HG03108 (cell line): Measurements from ENCODE around the gene ARPC4.
A peak's percentile ranks its signal among the peaks of the same experiment; 100 is the strongest.

Experiments used
- ATAC-seq: cut with Tn5 transposase; IDR thresholded peaks from one replicate; pipeline ENCODE4 v1.9.1; 2021; ENCODE audit warnings: moderate library complexity; ENCODE audit not compliant: unreplicated experiment

ARPC4 gene

DNA sequence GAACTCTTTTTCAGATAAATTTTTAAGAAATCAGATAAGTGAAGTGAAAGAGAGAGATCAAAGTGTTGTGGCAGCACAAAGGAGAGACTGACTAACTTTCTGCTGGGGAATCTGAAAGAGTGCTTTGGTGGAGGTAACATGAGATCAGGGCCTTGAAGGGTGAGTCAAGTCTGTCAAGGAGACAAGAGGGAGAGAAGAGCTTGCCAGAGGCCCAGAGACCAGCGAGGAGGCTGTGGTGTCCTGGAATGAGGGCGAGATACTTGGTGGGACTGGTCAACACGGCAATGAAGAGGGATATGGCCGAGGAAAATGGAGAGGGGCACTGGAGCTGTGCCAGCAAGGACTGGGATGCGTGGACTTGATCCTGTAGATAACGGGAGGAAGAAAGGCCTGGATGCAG is 5.2 kb upstream of the ARPC4 start:
- ATAC-seq, result no peak

DNA sequence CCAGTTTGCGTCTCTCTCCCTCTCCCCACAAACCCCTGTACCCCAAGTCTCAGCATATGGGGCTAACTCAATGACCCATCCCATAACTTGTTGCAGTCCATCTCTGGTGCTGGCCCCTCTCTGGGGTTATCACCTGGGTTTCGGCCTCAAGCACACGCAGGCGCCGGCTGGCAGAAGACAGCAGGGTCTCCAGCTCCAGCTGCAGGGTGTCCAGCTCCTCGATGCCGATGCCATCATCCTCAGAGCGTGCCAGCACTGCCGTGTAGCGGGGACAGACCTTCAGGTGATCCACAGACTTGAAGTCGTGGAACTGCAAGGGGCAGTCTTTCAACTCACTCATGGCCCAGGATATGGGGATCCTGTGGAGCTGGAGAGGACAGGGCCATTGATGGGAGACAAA is 1.8 kb upstream of the ARPC4 start:
- no peak for ATAC-seq

GRCh38 chr3:9791790-9792404 is 985 bp upstream of the ARPC4 start:
- no peak for ATAC-seq

- ATAC-seq, result no peak
These were observed 389 bp downstream of the ARPC4 start for GRCh38 chr3:9793161-9793781.

- no peak for ATAC-seq
These were observed 1.5 kb downstream of the ARPC4 start for GRCh38 chr3:9794400-9794799.

- ATAC-seq, result no peak
These were observed 2.3 kb downstream of the ARPC4 start for GRCh38 chr3:9795207-9795606.

DNA sequence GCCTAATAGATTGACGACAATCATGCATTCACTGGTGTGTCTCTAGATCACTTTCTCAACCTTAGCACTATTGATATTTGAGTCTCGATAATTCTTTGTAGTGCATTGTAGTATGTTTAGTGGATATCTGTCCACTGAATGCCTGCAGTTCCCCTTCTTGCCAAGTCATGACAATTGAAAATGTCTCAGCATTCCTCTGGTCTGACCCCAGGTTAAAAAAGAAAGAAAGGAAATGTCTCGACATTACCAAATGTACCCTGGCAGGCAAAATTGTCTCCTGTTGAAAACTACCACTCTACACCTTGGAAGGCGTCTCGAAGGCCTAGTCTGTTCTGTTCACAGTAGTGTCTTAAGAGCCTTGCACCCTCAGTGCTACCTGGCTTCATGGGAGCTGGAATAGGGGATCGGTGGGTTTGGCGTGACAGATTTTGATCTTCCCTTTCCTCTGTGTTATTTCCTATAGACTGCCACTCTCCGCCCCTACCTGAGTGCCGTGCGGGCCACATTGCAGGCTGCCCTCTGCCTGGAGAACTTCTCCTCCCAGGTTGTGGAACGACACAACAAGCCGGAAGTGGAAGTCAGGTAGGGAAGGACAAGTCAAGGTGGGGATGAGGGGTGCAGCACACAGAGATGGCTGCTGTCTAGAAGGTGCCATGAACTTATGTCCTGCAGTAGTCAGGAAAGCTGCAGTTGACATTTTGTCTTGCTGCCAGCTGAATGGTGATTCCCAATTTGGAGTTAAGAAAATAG is 4.5 kb downstream of the ARPC4 start:
- no peak for ATAC-seq

DNA sequence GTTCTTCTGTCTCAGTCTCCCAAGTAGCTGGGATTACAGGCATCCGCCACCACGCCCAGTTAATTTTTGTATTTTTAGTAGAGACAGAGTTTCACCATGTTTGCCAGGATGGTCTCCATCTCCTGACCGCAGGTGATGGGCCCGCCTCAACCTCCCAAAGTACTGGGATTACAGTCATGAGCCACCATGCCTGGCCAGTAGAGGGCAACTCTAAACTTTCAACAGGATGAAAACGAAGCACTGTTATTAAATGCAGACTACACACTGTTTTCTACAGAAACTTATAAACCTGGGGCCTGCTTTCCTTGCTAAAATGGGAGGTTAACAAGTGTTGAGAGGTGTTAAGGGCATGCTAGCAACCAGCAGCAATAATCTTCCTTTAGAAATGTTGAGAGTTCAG is 7.6 kb downstream of the ARPC4 start:
- ATAC-seq, result no peak

GRCh38 chr3:9803494-9803893 is 10.6 kb downstream of the ARPC4 start:
- ATAC-seq, result no peak

DNA sequence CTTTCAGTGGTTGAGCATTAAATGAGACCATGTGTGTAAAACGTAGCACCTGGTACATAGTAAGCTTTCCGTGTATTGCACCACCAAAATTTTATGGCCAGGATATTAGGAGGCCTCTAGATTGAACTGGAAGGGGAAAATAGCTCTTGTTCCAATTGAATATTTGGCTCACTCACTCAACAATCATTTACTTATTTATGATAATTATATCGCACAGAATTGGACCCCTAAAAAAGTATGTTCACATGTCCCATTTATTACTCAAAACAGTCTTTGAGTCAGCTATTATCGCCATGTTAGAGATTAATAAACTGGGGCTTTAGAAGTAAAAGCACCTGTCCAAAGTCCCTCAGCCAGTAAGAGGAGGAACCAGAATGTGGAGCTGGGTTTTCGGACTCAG is 12.1 kb downstream of the ARPC4 start:
- ATAC-seq, result no peak

GRCh38 chr3:9806137-9806536 is 13.3 kb downstream of the ARPC4 start:
- ATAC-seq, result no peak

- no peak for ATAC-seq
These were observed 14.1 kb downstream of the ARPC4 start for GRCh38 chr3:9806688-9807589.

- no peak for ATAC-seq
These were observed 15.1 kb downstream of the ARPC4 start for GRCh38 chr3:9807981-9808344.

GRCh38 chr3:9808345-9809037 is 15.6 kb downstream of the ARPC4 start:
- peak; percentile 44 for ATAC-seq

DNA sequence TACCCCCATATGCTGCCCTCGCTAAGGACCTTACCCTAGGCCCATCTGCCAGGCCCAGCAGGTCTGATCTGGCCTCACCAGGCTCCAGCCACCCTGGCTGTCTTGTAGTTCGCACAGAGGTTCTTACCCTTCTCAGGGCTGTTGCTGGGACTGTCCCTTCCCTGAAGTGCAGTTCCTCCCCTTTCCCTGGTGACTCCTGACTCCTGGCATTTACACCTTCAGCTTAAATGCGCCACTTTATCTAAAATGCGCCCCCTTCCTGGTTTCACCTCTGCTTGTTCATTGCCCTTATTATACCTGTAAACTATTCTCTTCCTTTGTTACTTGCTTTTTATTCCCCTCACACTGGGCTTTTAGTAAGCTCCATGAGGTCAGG is 16.3 kb downstream of the ARPC4 start:
- no peak for ATAC-seq

DNA sequence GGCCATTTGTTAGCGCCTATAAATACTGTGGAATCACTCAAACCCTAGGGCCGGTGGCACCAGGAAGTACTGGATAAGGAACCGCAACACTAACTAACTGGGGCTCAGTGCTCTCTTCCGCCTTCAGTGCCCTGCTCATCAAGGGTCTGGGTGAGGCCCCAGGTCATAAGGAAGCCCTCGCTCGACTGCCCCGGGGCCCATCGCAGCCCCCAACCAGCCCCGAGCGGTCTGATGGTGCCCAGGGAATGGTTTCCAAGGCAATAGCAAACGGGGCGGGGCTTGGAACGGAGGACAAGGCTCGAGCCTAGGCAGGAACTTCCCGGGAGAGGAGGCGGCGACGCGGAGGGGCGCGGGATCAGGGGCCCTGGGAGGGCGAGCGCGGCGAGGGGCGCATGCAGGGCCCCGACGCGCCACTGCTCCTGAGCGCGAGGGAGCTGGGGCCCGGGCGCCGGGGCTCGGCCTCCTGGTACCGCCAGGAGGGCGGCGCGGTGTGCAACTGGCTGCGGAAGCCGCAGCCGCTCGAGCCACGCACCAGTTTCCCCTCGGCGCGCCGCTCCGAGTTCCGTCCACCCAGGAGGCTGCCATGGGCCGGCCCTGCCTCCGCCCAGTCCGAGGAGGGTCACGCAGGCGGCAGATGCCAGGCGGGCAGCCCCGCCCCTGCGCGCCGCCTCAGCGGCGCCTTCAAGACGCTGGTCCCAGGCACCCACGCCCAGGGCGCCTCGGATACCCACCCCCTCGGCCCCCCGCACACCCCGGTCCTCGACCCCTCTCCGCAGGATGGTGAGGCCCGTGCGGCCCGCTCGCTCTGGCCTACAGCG is 16.9 kb downstream of the ARPC4 start, which contains the start of gene TTLL3:
TTLL3 (plus strand) TSS at position 648 of the 818 bp plus-strand sequence. CDS start 400 bp downstream, outside the sequence.
- peak; percentile 45 for ATAC-seq

DNA sequence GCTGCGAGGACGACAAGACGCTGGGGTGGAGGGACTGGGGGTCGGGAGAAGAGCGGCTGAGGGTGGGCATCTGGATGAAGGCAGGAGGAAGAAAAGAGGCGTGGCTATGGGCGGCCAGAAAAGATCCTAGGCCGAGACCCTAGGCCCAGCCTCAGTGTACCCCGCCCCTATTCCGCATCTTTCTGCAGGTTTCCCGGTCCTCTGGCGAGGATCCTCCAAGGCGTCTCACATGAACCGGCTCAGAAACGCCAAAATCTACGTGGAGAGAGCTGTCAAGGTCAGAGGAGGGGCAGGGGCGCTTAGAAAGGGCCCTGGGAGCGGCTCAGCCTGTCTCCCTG is 17.5 kb downstream of the ARPC4 start:
- no peak for ATAC-seq

GRCh38 chr3:9810846-9811245 is 18.0 kb downstream of the ARPC4 start:
- no peak for ATAC-seq

DNA sequence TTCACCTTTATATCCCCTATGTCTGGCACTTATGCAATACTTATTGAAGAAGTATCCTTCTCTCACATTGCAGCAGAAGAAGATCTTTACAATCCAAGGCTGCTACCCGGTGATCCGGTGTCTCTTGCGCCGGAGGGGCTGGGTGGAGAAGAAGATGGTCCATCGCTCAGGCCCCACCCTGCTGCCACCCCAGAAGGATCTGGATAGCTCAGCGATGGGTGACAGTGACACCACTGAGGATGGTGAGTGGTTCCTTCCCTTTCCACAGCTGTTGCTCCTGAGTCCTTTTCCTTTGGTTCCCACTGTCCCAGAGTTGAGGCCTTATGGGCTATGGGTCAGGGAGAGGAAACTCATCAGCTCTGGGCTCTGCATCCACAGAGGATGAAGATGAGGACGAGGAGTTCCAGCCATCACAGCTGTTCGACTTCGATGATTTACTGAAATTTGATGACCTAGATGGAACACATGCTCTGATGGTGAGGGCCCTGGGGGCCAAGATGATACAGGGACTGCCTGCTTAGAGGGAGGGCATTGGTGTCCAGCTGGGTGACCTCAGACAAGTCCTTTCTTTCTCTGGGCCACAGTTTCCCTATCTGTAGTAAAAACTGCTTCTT is 20.1 kb downstream of the ARPC4 start:
- ATAC-seq, result no peak

DNA sequence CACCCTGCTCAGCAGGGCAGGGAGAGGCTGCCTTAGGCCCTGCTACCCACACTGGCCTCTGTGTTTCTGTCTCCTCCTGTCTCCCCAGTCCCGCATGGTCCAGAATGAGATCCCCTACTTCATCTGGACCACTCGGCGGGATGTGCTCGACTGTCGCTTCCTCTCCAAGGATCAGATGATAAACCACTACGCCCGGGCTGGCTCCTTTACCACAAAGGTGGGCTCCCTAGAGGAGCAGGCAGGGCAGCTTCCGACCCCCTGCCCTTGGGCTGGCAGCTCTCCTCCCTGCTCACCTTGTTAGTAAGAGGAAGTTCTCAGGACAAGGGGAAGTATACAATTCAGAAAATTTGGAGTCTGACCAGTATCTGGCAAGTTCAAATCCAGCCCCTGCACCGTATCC is 23.1 kb downstream of the ARPC4 start:
- ATAC-seq, result no peak
